Upper lobe of left lung (tissue), 6 donors: ENCODE measurements around the gene LLGL1. TPM values are rescaled to one million over a fixed set of nuclear protein-coding genes. Genes with fewer than 3 reads are reported as not detected.
A peak's percentile ranks its signal among the peaks of the same experiment; 100 is the strongest.

ENCODE experiments used
- ATAC-seq, 2 donors: fragments of 200-7000 bp; cut with Tn5 transposase; one replicate each; pipeline ENCODE4 v1.9.1; 2022; ENCODE audit warnings: mild to moderate bottlenecking in 2 of 2, moderate library complexity in 2 of 2; ENCODE audit not compliant: low FRiP score in 2 of 2
- DNase-seq, 2 donors: peaks; one replicate each; pipeline ENCODE4 v3.0.0-alpha.2; 2019 to 2020
- H3K27ac ChIP-seq, 4 donors: fragments of 200-600 bp; sonication (generic); one replicate each; pipeline ENCODE4 v1.5.1; 2016 to 2019
- H3K27me3 ChIP-seq, 4 donors: fragments of 200-600 bp; sonication (generic); one replicate each; pipeline ENCODE4 v1.5.1; 2017 to 2019
- H3K36me3 ChIP-seq, 4 donors: fragments of 200-600 bp; sonication (generic); one replicate each; pipeline ENCODE4 v1.5.1; 2016 to 2019
- H3K4me1 ChIP-seq, 4 donors: fragments of 200-600 bp; sonication (generic); one replicate each; pipeline ENCODE4 v1.5.1; 2018 to 2019
- H3K4me3 ChIP-seq, 4 donors: fragments of 200-600 bp; sonication (generic); one replicate each; pipeline ENCODE4 v1.5.1; 2017 to 2019; ENCODE audit warnings: mild to moderate bottlenecking in 2 of 4, moderate library complexity in 1 of 4
- H3K9me3 ChIP-seq, 4 donors: fragments of 200-600 bp; sonication (generic); one replicate each; pipeline ENCODE4 v1.5.1; 2018 to 2019
- EP300 ChIP-seq, 4 donors: sonication (generic); formaldehyde crosslinking; IDR thresholded peaks; one replicate each; pipeline ENCODE4 v1.5.1; 2017; ENCODE audit warnings: antibody characterized with exemption in 4 of 4, control low read depth in 2 of 4
- POLR2A ChIP-seq, 4 donors: fragments of 450-650 bp; IDR thresholded peaks; one replicate each; pipeline ENCODE4 v1.5.1; 2016 to 2017; ENCODE audit warnings: antibody characterized with exemption in 4 of 4, mild to moderate bottlenecking in 2 of 4
- POLR2AphosphoS5 ChIP-seq, 2 donors: sonication (generic); formaldehyde crosslinking; IDR thresholded peaks; one replicate each; pipeline ENCODE4 v1.5.1; 2017; ENCODE audit warnings: antibody characterized with exemption in 2 of 2
- WGBS, 2 donors: methylation state at CpG; one replicate each; pipeline ENCODE4 v1.1.5; 2017 to 2018; 5-methylcytosine and 5-hydroxymethylcytosine counted together
- total RNA-seq, 6 donors: library from RNA; depleted of rRNA in 4 of 6; stranded (reverse); fragments of >200 nt in 4 of 6; gene quantifications; one replicate each; pipeline versions ENCODE4 v1.1.0 to v1.2.1, GENCODE V29; 2016 to 2021
- TF ChIP-seq, protein P1 (sequence below), 6 experiments: fragments of 450-650 bp in 4 of 6; fragments of 200-600 bp in 2 of 6; sonication (generic) in 2 of 6; IDR thresholded peaks; one replicate each; pipeline ENCODE4 v1.5.1; 2016 to 2019; ENCODE audit warnings: antibody characterized with exemption in 6 of 6
- donor health status: DM: no; HTN: no; CAD: no; lungs with moderate emphysema.
- donor health status: DM: no; HTN: yes; CAD: no; lungs with severe emphysema.

LLGL1 gene
- total RNA-seq, 6 donors from 2014 or later, result 9.8 to 16.4 (median 13.8) TPM

DNA sequence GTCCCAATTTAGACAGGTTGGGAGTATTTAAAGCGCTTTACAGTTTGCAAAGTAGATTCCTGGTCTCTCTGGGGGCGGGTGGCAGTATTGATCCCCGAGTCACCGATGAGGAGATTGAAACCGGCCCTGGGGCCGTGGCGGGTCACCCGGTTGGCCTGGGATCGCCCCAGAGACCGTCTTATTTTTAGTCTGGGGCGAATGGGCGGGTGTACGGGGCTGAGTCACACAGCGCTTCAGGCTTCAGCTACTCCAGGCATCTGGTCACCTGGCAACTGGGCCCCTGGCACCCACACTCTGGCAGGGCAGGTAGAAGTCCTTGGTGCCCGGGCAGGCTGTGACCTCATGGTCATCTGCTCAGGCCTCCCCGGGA, 35.7 kb downstream of the LLGL1 start:
- Histone ChIP-seq H3K4me1 (peaks cover 42 to 56% (median 48%) of the 10 kb centered on the region in 4 donors), H3K9me3 (no peaks in the 10 kb centered on the region), H3K4me3 (peak overlapping the region; percentile 60 to 96 (median 88)), H3K27ac (peak overlapping the region; percentile 88 to 99 (median 94)), H3K36me3 (peaks cover 13 to 40% (median 28%) of the 10 kb centered on the region in 4 donors), H3K27me3 (no peaks in the 10 kb centered on the region)
- 2% methylated on average over 11 to 14 of the region's 16 CpGs for WGBS, 2 donors
- no peak for TF ChIP-seq POLR2A (IDR thresholded peaks at IDR 0.05)
- TF ChIP-seq, protein P1, sequence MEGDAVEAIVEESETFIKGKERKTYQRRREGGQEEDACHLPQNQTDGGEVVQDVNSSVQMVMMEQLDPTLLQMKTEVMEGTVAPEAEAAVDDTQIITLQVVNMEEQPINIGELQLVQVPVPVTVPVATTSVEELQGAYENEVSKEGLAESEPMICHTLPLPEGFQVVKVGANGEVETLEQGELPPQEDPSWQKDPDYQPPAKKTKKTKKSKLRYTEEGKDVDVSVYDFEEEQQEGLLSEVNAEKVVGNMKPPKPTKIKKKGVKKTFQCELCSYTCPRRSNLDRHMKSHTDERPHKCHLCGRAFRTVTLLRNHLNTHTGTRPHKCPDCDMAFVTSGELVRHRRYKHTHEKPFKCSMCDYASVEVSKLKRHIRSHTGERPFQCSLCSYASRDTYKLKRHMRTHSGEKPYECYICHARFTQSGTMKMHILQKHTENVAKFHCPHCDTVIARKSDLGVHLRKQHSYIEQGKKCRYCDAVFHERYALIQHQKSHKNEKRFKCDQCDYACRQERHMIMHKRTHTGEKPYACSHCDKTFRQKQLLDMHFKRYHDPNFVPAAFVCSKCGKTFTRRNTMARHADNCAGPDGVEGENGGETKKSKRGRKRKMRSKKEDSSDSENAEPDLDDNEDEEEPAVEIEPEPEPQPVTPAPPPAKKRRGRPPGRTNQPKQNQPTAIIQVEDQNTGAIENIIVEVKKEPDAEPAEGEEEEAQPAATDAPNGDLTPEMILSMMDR (IDR thresholded peaks at IDR 0.05), result no peak
- ATAC-seq (peak; percentile 38 to 75), DNase-seq (peak; percentile 86 to 96)

DNA sequence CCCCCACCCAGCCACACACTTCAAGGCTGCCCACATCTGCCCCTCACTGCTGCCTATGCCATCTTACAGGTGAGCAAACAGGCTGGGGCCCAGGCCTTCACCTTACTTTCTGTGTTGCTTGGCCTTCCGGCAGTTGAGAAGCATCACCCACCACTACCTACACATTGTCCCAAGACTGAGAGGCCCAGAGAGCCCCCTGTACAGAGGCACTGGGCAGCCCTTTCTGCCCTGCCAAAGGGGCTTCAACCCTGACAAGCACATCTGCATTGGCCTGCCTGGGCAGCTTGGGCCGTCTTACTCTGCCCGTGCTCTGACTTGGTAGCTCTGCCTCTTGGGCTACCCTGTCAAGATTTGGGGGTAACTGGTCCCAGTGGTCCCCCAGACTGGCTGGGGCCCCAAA, 36.2 kb downstream of the LLGL1 start:
- DNase-seq (no peak), ATAC-seq (no peak)
- TF ChIP-seq POLR2AphosphoS5 (IDR thresholded peaks at IDR 0.05) (no peak), EP300 (IDR thresholded peaks at IDR 0.05) (no peak), POLR2A (IDR thresholded peaks at IDR 0.05) (no peak)
- TF ChIP-seq, protein P1 (IDR thresholded peaks at IDR 0.05), result no peak
- 71 to 100% methylated on average over 1 to 3 of the region's 3 CpGs for WGBS, 2 donors
- H3K27me3 ChIP-seq, result no peaks in the 10 kb centered on the region
- peak overlapping the region; percentile 88 to 99 (median 94) for H3K27ac ChIP-seq
- H3K9me3 ChIP-seq, result no peaks in the 10 kb centered on the region
- peaks cover 37 to 51% (median 43%) of the 10 kb centered on the region in 4 donors for H3K4me1 ChIP-seq
- H3K4me3 ChIP-seq, result peak overlapping the region in 3 of 4 donors; percentile 60 to 96 (median 80)
- H3K36me3 ChIP-seq, result peaks cover 13 to 35% (median 24%) of the 10 kb centered on the region in 4 donors

DNA sequence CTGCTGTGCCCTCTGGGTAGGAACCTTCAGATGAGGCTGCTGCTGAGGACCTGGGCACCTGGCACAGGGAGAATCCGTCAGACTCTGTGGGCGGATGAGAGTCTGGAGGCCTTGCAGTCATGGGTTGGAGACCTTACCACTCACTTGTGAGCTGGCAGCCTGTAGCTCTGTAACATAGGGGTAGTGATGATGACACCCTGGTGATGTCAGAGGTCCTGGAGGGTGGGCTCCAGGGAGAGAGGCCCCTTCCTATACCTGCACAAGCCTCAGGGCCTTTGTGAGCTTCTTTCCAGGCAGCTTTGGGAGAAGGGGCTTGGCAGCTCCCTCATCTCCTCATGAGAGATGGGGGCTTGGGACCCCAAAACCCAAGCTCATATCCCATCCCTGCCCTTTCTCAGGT, 36.7 kb downstream of the LLGL1 start:
- H3K27me3 ChIP-seq, result no peaks in the 10 kb centered on the region
- peaks cover 32 to 46% (median 38%) of the 10 kb centered on the region in 4 donors for H3K4me1 ChIP-seq
- WGBS, 2 donors, result 80 to 92% methylated on average over 2 of the region's 2 CpGs
- H3K27ac ChIP-seq, result peak overlapping the region; percentile 88 to 99 (median 94)
- ATAC-seq, result no peak
- DNase-seq, result no peak
- no peak overlapping the region for H3K4me3 ChIP-seq
- H3K36me3 ChIP-seq, result peaks cover 13 to 33% (median 24%) of the 10 kb centered on the region in 4 donors
- H3K9me3 ChIP-seq, result no peaks in the 10 kb centered on the region
- TF ChIP-seq POLR2A (IDR thresholded peaks at IDR 0.05), result no peak
- TF ChIP-seq EP300 (IDR thresholded peaks at IDR 0.05), result no peak
- TF ChIP-seq, protein P1 (IDR thresholded peaks at IDR 0.05), result no peak
- no peak for TF ChIP-seq POLR2AphosphoS5 (IDR thresholded peaks at IDR 0.05)

DNA sequence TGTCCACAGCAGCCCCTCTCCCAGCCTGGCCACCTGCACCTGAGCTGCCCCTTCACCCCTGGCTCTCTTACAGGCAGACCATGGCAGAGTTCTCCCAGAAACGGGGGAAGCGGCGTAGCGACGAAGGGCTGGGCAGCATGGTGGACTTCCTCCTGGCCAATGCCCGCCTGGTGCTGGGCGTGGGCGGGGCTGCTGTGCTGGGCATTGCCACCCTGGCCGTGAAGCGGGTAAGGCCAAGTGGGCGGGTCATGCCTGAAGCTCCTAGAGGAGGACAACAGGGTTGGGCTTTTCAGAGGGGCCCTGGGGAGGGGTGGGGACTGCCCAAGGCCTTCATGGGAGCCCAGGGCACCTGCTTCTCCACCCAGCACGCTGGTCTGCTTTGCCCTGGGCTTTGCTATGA, 37.2 kb downstream of the LLGL1 start:
- Histone ChIP-seq H3K36me3 (peaks cover 13 to 33% (median 24%) of the 10 kb centered on the region in 4 donors), H3K9me3 (no peaks in the 10 kb centered on the region), H3K4me1 (peaks cover 28 to 41% (median 33%) of the 10 kb centered on the region in 4 donors), H3K27ac (peak overlapping the region in 2 of 4 donors; percentile 88 to 94), H3K27me3 (no peaks in the 10 kb centered on the region), H3K4me3 (no peak overlapping the region)
- ATAC-seq (no peak), DNase-seq (peak in 1 of 2 donors; percentile 87)
- WGBS, 2 donors, result 83 to 100% methylated on average over 1 to 11 of the region's 12 CpGs
- TF ChIP-seq, protein P1 (IDR thresholded peaks at IDR 0.05), result no peak
- TF ChIP-seq POLR2AphosphoS5 (IDR thresholded peaks at IDR 0.05) (no peak), POLR2A (IDR thresholded peaks at IDR 0.05) (no peak), EP300 (IDR thresholded peaks at IDR 0.05) (no peak)
